Keratinocyte (primary cell): ENCODE results near the gene YY1.

Experiments
- EZH2 ChIP-seq: IDR thresholded peaks from one replicate; pipeline ENCODE4 v1.6.1; 2012; ENCODE audit warnings: inconsistent platforms, mild to moderate bottlenecking, low read length, moderate library complexity
- TF ChIP-seq, protein P1 (sequence below), 3 experiments: IDR thresholded peaks in 1 of 3; conservative IDR thresholded peaks in 1 of 3; optimal IDR thresholded peaks in 1 of 3; 2 replicates in 2 of 3; 3 replicates in 1 of 3; pipeline versions ENCODE3 to v1.5.1; 2011; ENCODE audit warnings: low read length in 3 of 3, mild to moderate bottlenecking in 3 of 3, moderate library complexity in 2 of 3, control low read depth in 1 of 3, inconsistent platforms in 1 of 3; ENCODE audit not compliant: insufficient read depth in 2 of 3; ENCODE audit errors: extremely low read depth in 1 of 3

DNA sequence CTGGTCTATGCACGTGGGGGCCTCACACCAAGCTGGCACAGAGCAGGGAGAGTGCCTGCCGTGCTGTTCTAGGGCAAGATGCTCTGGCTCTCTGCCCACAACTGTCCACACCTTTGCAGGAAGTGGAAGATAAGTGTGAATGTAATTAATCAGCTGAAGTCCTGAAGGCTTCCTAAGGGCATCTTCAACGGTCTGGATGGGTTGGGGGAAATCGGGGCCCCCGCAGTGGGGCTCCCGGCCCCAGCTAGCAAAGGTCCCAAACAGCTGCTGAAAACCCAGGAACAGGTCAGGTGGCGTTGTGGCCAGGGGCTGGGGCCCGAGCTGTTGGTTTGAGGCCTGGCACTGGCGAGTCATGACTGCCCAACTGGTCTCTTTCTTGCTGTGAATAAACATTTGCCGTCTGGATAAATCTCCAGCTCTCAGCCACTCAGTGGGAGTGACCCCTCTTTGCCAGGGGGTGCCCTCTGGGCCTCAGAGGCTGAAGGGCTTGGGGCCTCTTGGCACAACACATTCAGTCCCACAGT is 74.0 kb downstream of the YY1 start:
- TF ChIP-seq, protein P1, sequence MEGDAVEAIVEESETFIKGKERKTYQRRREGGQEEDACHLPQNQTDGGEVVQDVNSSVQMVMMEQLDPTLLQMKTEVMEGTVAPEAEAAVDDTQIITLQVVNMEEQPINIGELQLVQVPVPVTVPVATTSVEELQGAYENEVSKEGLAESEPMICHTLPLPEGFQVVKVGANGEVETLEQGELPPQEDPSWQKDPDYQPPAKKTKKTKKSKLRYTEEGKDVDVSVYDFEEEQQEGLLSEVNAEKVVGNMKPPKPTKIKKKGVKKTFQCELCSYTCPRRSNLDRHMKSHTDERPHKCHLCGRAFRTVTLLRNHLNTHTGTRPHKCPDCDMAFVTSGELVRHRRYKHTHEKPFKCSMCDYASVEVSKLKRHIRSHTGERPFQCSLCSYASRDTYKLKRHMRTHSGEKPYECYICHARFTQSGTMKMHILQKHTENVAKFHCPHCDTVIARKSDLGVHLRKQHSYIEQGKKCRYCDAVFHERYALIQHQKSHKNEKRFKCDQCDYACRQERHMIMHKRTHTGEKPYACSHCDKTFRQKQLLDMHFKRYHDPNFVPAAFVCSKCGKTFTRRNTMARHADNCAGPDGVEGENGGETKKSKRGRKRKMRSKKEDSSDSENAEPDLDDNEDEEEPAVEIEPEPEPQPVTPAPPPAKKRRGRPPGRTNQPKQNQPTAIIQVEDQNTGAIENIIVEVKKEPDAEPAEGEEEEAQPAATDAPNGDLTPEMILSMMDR (optimal IDR thresholded peaks at IDR 0.05 in 1 of 3, IDR thresholded peaks at IDR 0.05 in 1 of 3, conservative IDR thresholded peaks at IDR 0.05 in 1 of 3; ENCODE audit: extremely low read depth in 1 of 3, insufficient read depth in 2 of 3, low read length in 3 of 3): no peak
- no peak for TF ChIP-seq EZH2
